ENCODE data around the gene EIF2AK3.

GRCh38 chr2:88667219-88667618, 40.0 kb upstream of the EIF2AK3 start:
- TF ChIP-seq, protein P1, sequence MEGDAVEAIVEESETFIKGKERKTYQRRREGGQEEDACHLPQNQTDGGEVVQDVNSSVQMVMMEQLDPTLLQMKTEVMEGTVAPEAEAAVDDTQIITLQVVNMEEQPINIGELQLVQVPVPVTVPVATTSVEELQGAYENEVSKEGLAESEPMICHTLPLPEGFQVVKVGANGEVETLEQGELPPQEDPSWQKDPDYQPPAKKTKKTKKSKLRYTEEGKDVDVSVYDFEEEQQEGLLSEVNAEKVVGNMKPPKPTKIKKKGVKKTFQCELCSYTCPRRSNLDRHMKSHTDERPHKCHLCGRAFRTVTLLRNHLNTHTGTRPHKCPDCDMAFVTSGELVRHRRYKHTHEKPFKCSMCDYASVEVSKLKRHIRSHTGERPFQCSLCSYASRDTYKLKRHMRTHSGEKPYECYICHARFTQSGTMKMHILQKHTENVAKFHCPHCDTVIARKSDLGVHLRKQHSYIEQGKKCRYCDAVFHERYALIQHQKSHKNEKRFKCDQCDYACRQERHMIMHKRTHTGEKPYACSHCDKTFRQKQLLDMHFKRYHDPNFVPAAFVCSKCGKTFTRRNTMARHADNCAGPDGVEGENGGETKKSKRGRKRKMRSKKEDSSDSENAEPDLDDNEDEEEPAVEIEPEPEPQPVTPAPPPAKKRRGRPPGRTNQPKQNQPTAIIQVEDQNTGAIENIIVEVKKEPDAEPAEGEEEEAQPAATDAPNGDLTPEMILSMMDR (IDR thresholded peaks at IDR 0.05): no peak
- no peak for TF ChIP-seq POLR2AphosphoS5 (IDR thresholded peaks at IDR 0.05)
- no peak for TF ChIP-seq POLR2A (IDR thresholded peaks at IDR 0.05)
